Natural killer cell (primary cell): ENCODE measurements around the gene AP2A2. TPM values are rescaled to one million over a fixed set of nuclear protein-coding genes. Genes with fewer than 3 reads are reported as not detected.

Experiments
- ATAC-seq, 3 donors: fragments of 150-1000 bp in 2 of 3; fragments of 200-7000 bp in 1 of 3; cut with Tn5 transposase; 1 replicate in 1 of 3; 2 replicates in 2 of 3; pipeline ENCODE4 v1.10.0; 2021; ENCODE audit warnings: mild to moderate bottlenecking in 2 of 3, moderate library complexity in 2 of 3
- DNase-seq, 2 donors: peaks; one replicate each; pipeline versions ENCODE4 v3.0.0 to v3.0.0-alpha.2; 2013 to 2021; ENCODE audit warnings: mixed read lengths in 1 of 2
- H3K27ac ChIP-seq: one replicate; pipeline ENCODE4 v1.5.1; 2013; ENCODE audit warnings: mild to moderate bottlenecking, low read length
- H3K27me3 ChIP-seq: one replicate; pipeline ENCODE4 v1.6.1; 2013; ENCODE audit warnings: low read length; ENCODE audit not compliant: control insufficient read depth, insufficient read depth
- H3K36me3 ChIP-seq: one replicate; pipeline ENCODE4 v1.6.1; 2013; ENCODE audit warnings: low read length; ENCODE audit not compliant: control insufficient read depth, insufficient read depth
- H3K4me1 ChIP-seq: one replicate; pipeline ENCODE4 v1.6.1; 2013; ENCODE audit warnings: low read length; ENCODE audit not compliant: control insufficient read depth, insufficient read depth
- H3K4me3 ChIP-seq: one replicate; pipeline ENCODE4 v1.5.1; 2013; ENCODE audit warnings: low read length
- H3K9me3 ChIP-seq: one replicate; pipeline ENCODE4 v1.6.1; 2013; ENCODE audit warnings: low read length; ENCODE audit not compliant: control insufficient read depth, insufficient read depth
- H3K27ac Mint-ChIP-seq, 2 donors: one replicate each; pipeline ENCODE4 v1.8.0; 2022; ENCODE audit warnings: mild to moderate bottlenecking in 2 of 2, mixed read lengths in 2 of 2, moderate library complexity in 1 of 2
- H3K27me3 Mint-ChIP-seq, 2 donors: one replicate each; pipeline ENCODE4 v1.8.0; 2022; ENCODE audit warnings: low read depth in 2 of 2, mixed read lengths in 2 of 2
- H3K36me3 Mint-ChIP-seq: one replicate; pipeline ENCODE4 v1.8.0; 2022; ENCODE audit warnings: mixed read lengths
- H3K4me1 Mint-ChIP-seq, 2 donors: one replicate each; pipeline ENCODE4 v1.8.0; 2022; ENCODE audit warnings: mixed read lengths in 2 of 2
- H3K4me3 Mint-ChIP-seq: one replicate; pipeline ENCODE4 v1.8.0; 2022; ENCODE audit warnings: mild to moderate bottlenecking, moderate library complexity, mixed read lengths
- H3K9me3 Mint-ChIP-seq, 2 donors: one replicate each; pipeline ENCODE4 v1.8.0; 2022; ENCODE audit warnings: mixed read lengths in 2 of 2
- CTCF ChIP-seq: fragments of 200-600 bp; IDR thresholded peaks from one replicate; pipeline ENCODE4 v1.8.0; 2022; ENCODE audit warnings: antibody characterized with exemption
- WGBS: methylation state at CpG from one replicate; pipeline ENCODE4 v1.1.7; 2013; ENCODE audit warnings: missing lambda C conversion rate; ENCODE audit not compliant: insufficient coverage; 5-methylcytosine and 5-hydroxymethylcytosine counted together
- intact Hi-C: fragments of 100-400 bp; cut with micrococcal nuclease; formaldehyde crosslinking; loops from one replicate; pipeline ENCODE4 v1.14.2; 2022
- total RNA-seq, 4 donors: library from RNA; stranded (reverse); fragments of 120-200 nt in 1 of 4; gene quantifications; one replicate each; pipeline versions ENCODE4 v1.2.3 to v1.2.4, GENCODE V29; 2013 to 2022

Gene AP2A2
- total RNA-seq, 3 donors from 2014 or later (not counting 1 experiment from before 2014, with no cell fraction given) = 57.2 to 120 (median 82.9) TPM

GRCh38 chr11:945986-946385 is 20.3 kb downstream of the AP2A2 start:
- ATAC-seq = no peak
- no peak overlapping the region for H3K4me3 Mint-ChIP-seq
- H3K27me3 ChIP-seq = no peaks in the 10 kb centered on the region
- H3K4me1 ChIP-seq = no peaks in the 10 kb centered on the region
- 80% methylated on average over 9 of the region's 9 CpGs for WGBS
- H3K4me1 Mint-ChIP-seq = peaks cover 36 to 37% of the 10 kb centered on the region in 2 donors
- H3K4me3 ChIP-seq = no peak overlapping the region
- peaks cover 11% of the 10 kb centered on the region for H3K36me3 ChIP-seq
- H3K27me3 Mint-ChIP-seq = no peaks in the 10 kb centered on the region
- peaks cover 0 to 2% of the 10 kb centered on the region in 2 donors for H3K9me3 Mint-ChIP-seq
- no peak for TF ChIP-seq CTCF
- DNase-seq = no peak
- H3K27ac Mint-ChIP-seq = no peak overlapping the region
- peaks cover 10% of the 10 kb centered on the region for H3K9me3 ChIP-seq
- H3K27ac ChIP-seq = no peak overlapping the region
- H3K36me3 Mint-ChIP-seq = peaks cover 8% of the 10 kb centered on the region
- intact Hi-C loops = loop anchor here (10.0 kb wide), 1 partner anchor 69 kb away; no protein-coding TSS in a partner anchor

GRCh38 chr11:947744-948143 is 22.1 kb downstream of the AP2A2 start:
- Histone ChIP-seq H3K4me3 (no peak overlapping the region), H3K9me3 (peaks cover 10% of the 10 kb centered on the region), H3K27ac (no peak overlapping the region), H3K4me1 (no peaks in the 10 kb centered on the region), H3K27me3 (no peaks in the 10 kb centered on the region), H3K36me3 (peaks cover 11% of the 10 kb centered on the region)
- Mint-ChIP-seq H3K4me1 (peaks cover 31% of the 10 kb centered on the region in 2 donors), H3K27ac (no peak overlapping the region), H3K4me3 (no peak overlapping the region), H3K27me3 (no peaks in the 10 kb centered on the region), H3K9me3 (peaks cover 0 to 2% of the 10 kb centered on the region in 2 donors), H3K36me3 (peaks cover 8% of the 10 kb centered on the region)
- whole genome bisulfite sequencing = 96% methylated on average over 4 of the region's 4 CpGs
- DNase-seq (no peak), ATAC-seq (no peak)
- no peak for TF ChIP-seq CTCF
- intact Hi-C loops = loop anchor here (10.0 kb wide), 1 partner anchor 67 kb away; no protein-coding TSS in a partner anchor

GRCh38 chr11:951507-951906 is 25.8 kb downstream of the AP2A2 start:
- no peak overlapping the region for H3K27ac Mint-ChIP-seq
- no peak for TF ChIP-seq CTCF
- no peak for ATAC-seq
- Histone ChIP-seq H3K4me3 (no peak overlapping the region), H3K27ac (no peak overlapping the region), H3K4me1 (peaks cover 9% of the 10 kb centered on the region), H3K27me3 (no peaks in the 10 kb centered on the region), H3K9me3 (peaks cover 10% of the 10 kb centered on the region), H3K36me3 (no peaks in the 10 kb centered on the region)
- H3K4me1 Mint-ChIP-seq = peaks cover 34 to 41% of the 10 kb centered on the region in 2 donors
- no peaks in the 10 kb centered on the region for H3K27me3 Mint-ChIP-seq
- H3K9me3 Mint-ChIP-seq = peaks cover 0 to 2% of the 10 kb centered on the region in 2 donors
- no peak overlapping the region for H3K4me3 Mint-ChIP-seq
- no peaks in the 10 kb centered on the region for H3K36me3 Mint-ChIP-seq
- intact Hi-C loops = no loop called here
- no peak for DNase-seq
- WGBS = over 99% methylated on average over 9 of the region's 9 CpGs
